Suprapubic skin (tissue), 4 donors: Measurements from ENCODE around the gene CAMSAP3. TPM values are rescaled to one million over a fixed set of nuclear protein-coding genes. Genes with fewer than 3 reads are reported as not detected.

Experiments
- DNase-seq, 2 donors: peaks; one replicate each; pipeline ENCODE4 v3.0.0-alpha.2; 2019; ENCODE audit warnings: low spot score in 2 of 2
- H3K27ac ChIP-seq: fragments of 200-600 bp; sonication (generic); one replicate; pipeline ENCODE4 v1.5.1; 2019
- H3K27me3 ChIP-seq: fragments of 200-600 bp; sonication (generic); one replicate; pipeline ENCODE4 v1.5.1; 2019
- H3K36me3 ChIP-seq: fragments of 200-600 bp; sonication (generic); one replicate; pipeline ENCODE4 v1.5.1; 2019
- H3K4me1 ChIP-seq: fragments of 200-600 bp; sonication (generic); one replicate; pipeline ENCODE4 v1.5.1; 2019
- H3K4me3 ChIP-seq: fragments of 200-600 bp; sonication (generic); one replicate; pipeline ENCODE4 v1.5.1; 2019; ENCODE audit warnings: mild to moderate bottlenecking
- H3K9me3 ChIP-seq: fragments of 200-600 bp; sonication (generic); one replicate; pipeline ENCODE4 v1.5.1; 2019
- EP300 ChIP-seq: sonication (generic); formaldehyde crosslinking; IDR thresholded peaks from one replicate; pipeline ENCODE4 v1.6.1; 2017; ENCODE audit warnings: antibody characterized with exemption
- POLR2A ChIP-seq, 2 donors: fragments of 450-650 bp; IDR thresholded peaks; one replicate each; pipeline ENCODE4 v1.6.1; 2017; ENCODE audit warnings: antibody characterized with exemption in 2 of 2, mild to moderate bottlenecking in 2 of 2, moderate library complexity in 2 of 2
- POLR2AphosphoS5 ChIP-seq, 3 donors: sonication (generic); formaldehyde crosslinking; IDR thresholded peaks; one replicate each; pipeline ENCODE4 v1.6.1; 2017; ENCODE audit warnings: antibody characterized with exemption in 3 of 3
- WGBS: methylation state at CpG from one replicate; pipeline ENCODE4 v1.1.5; 2018; 5-methylcytosine and 5-hydroxymethylcytosine counted together
- total RNA-seq, 4 donors: library from RNA; depleted of rRNA; stranded (reverse); fragments of >200 nt; gene quantifications; one replicate each; pipeline ENCODE4 v1.1.0, GENCODE V29; 2016
- TF ChIP-seq, protein P1 (sequence below), 2 donors: fragments of 200-600 bp in 1 of 2; fragments of 450-650 bp in 1 of 2; sonication (generic) in 1 of 2; IDR thresholded peaks; one replicate each; pipeline ENCODE4 v1.5.1; 2016 to 2019; ENCODE audit warnings: antibody characterized with exemption in 2 of 2, mild to moderate bottlenecking in 1 of 2, moderate library complexity in 1 of 2

Gene CAMSAP3
- total RNA-seq, 4 donors from 2014 or later = 60.5 to 82.7 (median 63.9) TPM

- H3K27ac ChIP-seq = no peak overlapping the region
- no peaks in the 10 kb centered on the region for H3K27me3 ChIP-seq
- no peak for TF ChIP-seq EP300
- TF ChIP-seq, protein P1, sequence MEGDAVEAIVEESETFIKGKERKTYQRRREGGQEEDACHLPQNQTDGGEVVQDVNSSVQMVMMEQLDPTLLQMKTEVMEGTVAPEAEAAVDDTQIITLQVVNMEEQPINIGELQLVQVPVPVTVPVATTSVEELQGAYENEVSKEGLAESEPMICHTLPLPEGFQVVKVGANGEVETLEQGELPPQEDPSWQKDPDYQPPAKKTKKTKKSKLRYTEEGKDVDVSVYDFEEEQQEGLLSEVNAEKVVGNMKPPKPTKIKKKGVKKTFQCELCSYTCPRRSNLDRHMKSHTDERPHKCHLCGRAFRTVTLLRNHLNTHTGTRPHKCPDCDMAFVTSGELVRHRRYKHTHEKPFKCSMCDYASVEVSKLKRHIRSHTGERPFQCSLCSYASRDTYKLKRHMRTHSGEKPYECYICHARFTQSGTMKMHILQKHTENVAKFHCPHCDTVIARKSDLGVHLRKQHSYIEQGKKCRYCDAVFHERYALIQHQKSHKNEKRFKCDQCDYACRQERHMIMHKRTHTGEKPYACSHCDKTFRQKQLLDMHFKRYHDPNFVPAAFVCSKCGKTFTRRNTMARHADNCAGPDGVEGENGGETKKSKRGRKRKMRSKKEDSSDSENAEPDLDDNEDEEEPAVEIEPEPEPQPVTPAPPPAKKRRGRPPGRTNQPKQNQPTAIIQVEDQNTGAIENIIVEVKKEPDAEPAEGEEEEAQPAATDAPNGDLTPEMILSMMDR (IDR thresholded peaks at IDR 0.05) = no peak
- H3K4me1 ChIP-seq = peaks cover 6% of the 10 kb centered on the region
- WGBS = 35% methylated on average over 8 of the region's 14 CpGs
- H3K9me3 ChIP-seq = no peaks in the 10 kb centered on the region
- H3K4me3 ChIP-seq = no peak overlapping the region
- H3K36me3 ChIP-seq = no peaks in the 10 kb centered on the region
- DNase-seq = no peak
Measured at GRCh38 chr19:7657131-7657751, 61.6 kb downstream of the CAMSAP3 start.

DNA sequence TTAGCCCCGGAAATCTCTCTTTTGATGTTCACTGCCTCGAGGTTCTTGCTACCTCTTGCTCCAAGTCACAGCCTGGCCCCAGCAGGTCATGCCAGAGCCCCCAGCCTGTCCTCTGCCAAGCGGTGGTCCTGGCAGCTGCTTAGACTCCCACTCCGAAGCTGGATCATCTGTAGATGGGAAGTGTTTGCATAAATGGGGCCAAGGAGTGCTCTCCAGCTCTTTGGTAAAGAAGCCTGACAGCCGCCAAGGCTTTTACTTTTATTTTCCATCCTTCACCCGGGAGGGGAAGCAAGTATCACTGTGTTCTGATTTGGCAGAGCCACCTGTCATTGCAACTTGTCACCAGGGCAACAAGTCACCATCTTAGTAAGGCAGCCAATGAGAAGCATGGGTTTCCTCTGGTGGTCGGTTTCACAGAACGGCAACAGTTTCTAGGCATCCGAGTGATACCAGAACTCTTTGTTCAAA lies 62.6 kb downstream of the CAMSAP3 start:
- no peak overlapping the region for H3K4me3 ChIP-seq
- H3K27ac ChIP-seq = no peak overlapping the region
- H3K9me3 ChIP-seq = no peaks in the 10 kb centered on the region
- H3K4me1 ChIP-seq = no peaks in the 10 kb centered on the region
- no peak for DNase-seq
- WGBS = 45% methylated on average over 9 of the region's 9 CpGs
- H3K27me3 ChIP-seq = peaks cover 3% of the 10 kb centered on the region
- H3K36me3 ChIP-seq = no peaks in the 10 kb centered on the region
- TF ChIP-seq, protein P1 (IDR thresholded peaks at IDR 0.05) = no peak
- TF ChIP-seq EP300 (no peak), POLR2A (IDR thresholded peaks at IDR 0.05) (no peak), POLR2AphosphoS5 (IDR thresholded peaks at IDR 0.05) (no peak)

DNA sequence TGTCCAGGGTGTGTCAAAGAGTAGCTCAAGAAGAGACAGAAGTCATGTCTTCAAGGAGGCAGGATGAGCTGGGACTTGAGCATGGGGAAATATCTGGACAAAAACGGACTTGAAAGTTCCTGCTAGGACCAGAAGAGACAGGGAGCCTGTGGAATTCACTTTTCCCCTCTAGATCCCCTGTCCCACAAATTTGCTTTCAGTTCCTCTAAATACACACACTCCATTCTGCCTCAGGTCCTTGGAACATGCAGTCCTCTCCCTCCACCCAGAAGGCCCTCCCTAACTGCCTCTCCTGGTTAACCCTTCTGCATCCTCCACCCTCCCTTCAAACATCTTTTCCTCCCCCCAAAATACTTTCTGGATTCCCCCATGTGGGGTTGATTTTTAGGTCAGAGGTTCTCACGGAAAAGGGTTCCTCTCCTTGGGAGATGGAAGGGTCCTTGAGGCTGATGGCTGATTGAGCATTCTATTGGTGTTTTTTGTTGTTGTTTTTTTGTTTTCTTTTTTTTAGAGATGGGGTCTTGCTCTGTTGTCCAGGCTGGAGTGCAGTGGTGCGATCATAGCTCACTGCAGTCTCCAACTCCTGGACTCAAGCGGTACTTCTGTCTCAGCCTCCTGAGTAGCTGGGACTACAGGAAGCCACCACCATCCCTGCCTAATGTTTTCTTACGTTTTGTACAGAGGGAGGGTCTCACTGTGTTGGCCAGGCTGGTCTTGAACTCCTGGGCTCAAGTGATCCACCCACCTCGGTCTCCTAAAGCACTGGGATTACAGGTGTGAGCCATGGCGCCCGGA lies 66.3 kb downstream of the CAMSAP3 start:
- Histone ChIP-seq H3K4me3 (no peak overlapping the region), H3K36me3 (no peaks in the 10 kb centered on the region), H3K27ac (no peak overlapping the region), H3K4me1 (no peaks in the 10 kb centered on the region), H3K9me3 (no peaks in the 10 kb centered on the region), H3K27me3 (peaks cover 16% of the 10 kb centered on the region)
- 74% methylated on average over 8 of the region's 8 CpGs for WGBS
- DNase-seq = no peak
- TF ChIP-seq POLR2A (IDR thresholded peaks at IDR 0.05) = no peak
- TF ChIP-seq, protein P1 (IDR thresholded peaks at IDR 0.05) = no peak
- TF ChIP-seq EP300 = no peak
- TF ChIP-seq POLR2AphosphoS5 (IDR thresholded peaks at IDR 0.05) = no peak

DNA sequence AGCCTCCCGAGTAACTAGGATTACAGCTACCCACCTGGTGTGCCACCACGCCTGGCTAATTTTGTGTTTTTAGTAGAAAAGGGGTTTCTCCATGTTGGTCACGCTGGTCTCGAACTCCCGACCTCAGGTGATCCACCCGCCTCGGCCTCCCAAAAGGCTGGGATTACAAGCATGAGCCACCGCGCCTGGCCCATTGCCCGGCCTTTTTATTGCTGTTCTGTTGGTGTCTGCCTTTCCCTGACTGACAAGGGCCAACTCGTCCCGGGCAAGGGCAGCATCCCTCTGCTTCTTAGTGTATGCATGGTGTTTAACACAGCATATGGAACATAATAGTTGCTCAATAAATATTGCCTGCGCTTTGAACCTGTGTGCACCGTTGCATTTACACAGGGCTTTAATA lies 67.0 kb downstream of the CAMSAP3 start:
- no peak overlapping the region for H3K4me3 ChIP-seq
- no peak overlapping the region for H3K27ac ChIP-seq
- no peak for DNase-seq
- TF ChIP-seq EP300 = no peak
- no peak for TF ChIP-seq POLR2A (IDR thresholded peaks at IDR 0.05)
- TF ChIP-seq, protein P1 (IDR thresholded peaks at IDR 0.05) = no peak
- no peak for TF ChIP-seq POLR2AphosphoS5 (IDR thresholded peaks at IDR 0.05)
- no peaks in the 10 kb centered on the region for H3K4me1 ChIP-seq
- no peaks in the 10 kb centered on the region for H3K36me3 ChIP-seq
- peaks cover 16% of the 10 kb centered on the region for H3K27me3 ChIP-seq
- WGBS = 76% methylated on average over 14 of the region's 14 CpGs
- no peaks in the 10 kb centered on the region for H3K9me3 ChIP-seq

DNA sequence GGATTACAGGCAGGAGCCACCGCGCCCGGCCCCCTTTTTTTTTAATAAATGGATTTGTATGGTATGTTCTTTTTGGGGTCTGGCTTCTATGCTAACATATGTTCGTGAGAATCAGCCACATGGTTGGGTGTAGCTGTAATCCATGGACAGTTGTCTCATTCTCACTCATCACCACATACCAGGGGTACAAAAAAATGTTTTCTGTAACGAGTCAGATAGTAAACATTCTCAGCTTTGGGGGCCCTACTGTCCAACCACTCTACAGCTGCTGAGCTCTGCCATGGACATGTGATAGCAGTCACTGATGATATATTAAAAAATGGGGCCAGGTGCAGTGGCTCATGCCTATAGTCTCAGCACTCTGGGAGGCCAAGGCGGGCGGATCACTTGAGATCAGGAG lies 68.0 kb downstream of the CAMSAP3 start:
- no peak for DNase-seq
- H3K27ac ChIP-seq = no peak overlapping the region
- no peak overlapping the region for H3K4me3 ChIP-seq
- WGBS = 52% methylated on average over 7 of the region's 7 CpGs
- no peak for TF ChIP-seq EP300
- TF ChIP-seq, protein P1 (IDR thresholded peaks at IDR 0.05) = no peak
- no peak for TF ChIP-seq POLR2AphosphoS5 (IDR thresholded peaks at IDR 0.05)
- TF ChIP-seq POLR2A (IDR thresholded peaks at IDR 0.05) = no peak
- H3K9me3 ChIP-seq = no peaks in the 10 kb centered on the region
- H3K27me3 ChIP-seq = peaks cover 22% of the 10 kb centered on the region
- H3K36me3 ChIP-seq = no peaks in the 10 kb centered on the region
- no peaks in the 10 kb centered on the region for H3K4me1 ChIP-seq
